ENCODE results near the gene KLHL26. TPM values are rescaled to one million over a fixed set of nuclear protein-coding genes. Genes with fewer than 3 reads are reported as not detected.
"Not testable (repeated sequence)": the region's sequence is repeated elsewhere in the genome, so short reads cannot be mapped to it uniquely, and the experiment has no call there.

KLHL26 gene
- total RNA-seq, 1 donor from 2014 or later: 14.9 TPM

DNA sequence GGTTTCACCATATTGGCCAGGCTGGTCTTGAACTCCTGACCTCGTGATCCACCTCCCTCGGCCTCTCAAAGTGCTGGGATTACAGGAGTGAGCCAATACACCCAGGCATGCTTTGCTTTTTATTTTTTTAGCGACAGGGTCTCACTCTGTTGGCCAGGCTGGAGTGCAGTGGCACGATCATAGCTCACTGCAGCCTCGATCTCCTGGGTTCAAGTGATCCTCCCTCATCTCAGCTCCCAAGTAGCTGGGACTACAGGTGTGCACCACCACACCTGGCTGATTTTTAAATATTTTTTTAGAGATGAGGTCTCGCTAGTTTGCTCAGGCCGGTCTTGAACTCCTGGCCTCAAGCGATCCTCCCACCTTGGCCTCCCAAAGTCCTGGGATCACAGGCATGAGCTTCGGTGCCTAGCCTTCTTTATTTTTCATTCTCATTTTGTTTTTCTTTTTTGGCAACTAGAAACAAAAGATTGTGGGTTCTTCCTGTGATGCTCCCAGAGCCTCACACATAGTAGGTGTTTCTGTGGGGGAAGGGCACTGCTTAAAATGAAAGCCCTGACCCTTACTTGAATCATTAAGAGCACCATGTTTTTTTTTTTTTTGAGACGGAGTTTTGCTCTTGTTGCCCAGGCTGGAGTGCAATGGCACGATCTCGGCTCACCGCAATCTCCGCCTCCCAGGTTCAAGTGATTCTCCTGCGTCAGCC, 36.0 kb upstream of the KLHL26 start:
- DNase-seq (ENCODE audit: low spot score): not testable (repeated sequence)

DNA sequence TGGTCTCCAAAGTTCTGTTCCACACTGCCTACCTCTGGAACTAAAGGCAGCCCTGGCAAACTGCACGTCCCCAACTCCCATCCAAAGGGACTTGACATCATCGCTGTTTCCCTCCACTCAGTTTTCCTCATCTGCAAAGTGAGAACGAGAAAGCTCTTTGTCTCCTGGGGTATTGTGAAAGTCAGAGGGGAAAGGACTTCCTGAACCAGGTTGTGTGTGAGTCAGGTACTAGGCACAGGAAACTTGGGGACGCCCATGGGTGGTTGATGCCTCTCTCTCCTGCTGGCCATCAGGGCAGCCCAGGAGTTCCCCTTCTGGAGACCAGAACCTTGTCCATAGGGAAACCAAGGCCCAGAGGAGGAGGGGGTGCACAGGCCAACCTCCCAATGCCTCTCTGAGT, 35.0 kb upstream of the KLHL26 start:
- DNase-seq (ENCODE audit: low spot score): no peak

DNA sequence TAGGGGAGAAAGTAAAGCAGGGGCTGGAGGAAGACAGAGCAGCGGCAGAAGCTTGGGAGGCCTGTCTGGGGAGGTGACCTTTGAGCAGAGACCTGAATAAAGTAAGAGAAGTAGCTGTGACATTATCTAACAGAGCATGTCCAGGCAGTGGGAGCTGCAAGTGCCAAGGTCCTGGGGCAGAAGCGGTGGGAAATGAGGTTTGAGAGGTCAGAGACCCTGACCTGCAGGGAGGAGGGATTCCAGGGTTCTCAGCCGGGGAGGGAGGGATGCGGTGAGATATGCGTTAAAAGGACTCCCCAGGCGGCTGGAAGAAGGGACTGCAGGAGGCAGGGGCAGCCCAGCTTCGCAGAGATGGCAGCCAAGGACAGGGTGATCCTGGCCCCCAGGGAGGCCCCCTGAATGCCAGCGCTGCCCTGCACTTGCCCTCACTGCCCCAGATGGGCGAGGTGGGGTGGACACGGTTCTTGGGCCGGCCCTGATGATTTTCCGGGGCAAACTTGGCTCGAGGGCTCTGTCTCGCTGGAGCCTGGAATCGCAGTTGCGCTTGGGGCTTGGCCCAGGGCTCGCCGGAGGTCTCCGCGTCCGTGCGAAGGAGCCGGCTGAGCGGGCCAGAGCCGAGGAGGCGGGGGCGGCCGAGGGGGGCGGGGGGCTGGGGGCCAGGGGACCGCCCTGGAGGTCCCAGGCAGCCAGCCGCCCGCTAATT, 33.4 kb upstream of the KLHL26 start:
- DNase-seq (ENCODE audit: low spot score): no peak

DNA sequence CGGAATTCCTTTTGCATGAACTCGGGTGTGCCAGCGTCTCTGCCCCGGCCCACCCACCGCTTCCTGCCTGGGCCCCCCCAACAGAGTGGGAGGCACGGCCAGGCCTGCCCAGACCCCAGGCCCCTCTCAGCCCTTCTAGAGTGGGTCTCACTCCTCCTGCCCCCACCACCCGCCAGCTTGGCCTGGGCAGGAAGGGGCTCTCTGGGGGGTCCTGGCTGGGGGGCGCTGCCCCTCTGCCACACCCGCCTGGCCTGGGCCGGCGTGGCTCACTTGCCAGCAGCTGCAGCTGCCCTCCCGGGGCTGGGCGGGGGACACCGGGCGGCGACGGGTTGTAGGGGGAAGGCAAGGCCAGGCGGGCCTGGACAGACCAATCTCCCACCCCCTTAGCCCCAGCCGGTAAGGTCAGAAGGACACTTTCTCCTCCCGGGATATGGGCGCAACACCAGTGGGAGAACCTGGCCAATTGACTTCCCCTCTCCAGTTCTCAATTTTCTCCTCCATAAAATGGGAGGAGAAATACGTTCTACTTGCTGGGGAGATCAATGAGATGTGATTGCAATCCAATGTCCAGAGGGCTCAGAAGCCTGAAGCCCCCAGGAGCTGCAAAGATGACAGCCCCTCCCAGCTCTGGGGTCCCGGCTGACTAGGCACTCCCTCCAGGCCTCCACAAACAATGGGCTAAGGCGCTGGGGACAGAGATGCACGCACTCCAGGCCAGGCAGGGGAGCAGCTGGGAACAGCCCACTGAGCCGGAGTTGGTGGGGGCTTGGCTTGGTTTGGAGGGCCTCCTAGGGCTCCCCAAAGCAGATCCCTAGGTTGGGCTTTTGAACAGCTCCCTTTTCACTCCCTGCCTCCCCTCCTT, 32.6 kb upstream of the KLHL26 start:
- no peak for DNase-seq (ENCODE audit: low spot score)

DNA sequence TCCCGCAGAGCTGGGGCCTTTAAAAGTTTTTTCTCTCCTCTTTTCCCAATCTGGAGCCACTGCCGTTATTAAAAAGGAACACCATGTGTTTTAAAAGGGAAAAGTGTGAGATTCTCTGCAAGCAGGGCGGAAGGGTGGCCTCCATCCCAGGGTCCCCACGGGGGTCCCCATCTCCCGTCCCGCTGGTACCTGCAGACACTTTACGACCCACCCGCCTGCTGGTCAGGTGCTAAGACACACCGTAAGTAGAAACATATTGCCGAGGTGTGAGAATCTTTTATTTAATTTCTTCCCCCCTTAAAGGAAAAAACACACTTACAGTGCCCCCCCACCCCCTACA, 32.0 kb upstream of the KLHL26 start:
- DNase-seq (ENCODE audit: low spot score): no peak

DNA sequence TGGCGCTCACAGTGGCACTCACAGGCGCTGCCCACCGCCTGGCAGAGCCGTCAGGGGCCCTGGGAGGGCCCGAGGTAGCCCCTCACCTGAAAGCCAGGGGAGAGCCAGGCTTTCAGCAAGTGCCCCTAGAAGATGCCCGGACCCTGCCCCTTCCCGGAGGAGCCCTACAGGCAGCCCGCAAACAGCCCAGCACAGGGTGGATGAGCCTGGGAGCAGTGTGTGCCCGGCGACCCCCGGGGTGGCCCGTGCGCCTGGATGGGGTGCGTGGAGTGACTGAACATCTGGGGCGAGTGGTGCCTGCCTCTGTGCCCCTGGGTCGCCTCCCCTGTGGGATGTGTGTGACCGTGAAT, 31.7 kb upstream of the KLHL26 start:
- DNase-seq (ENCODE audit: low spot score): no peak

DNA sequence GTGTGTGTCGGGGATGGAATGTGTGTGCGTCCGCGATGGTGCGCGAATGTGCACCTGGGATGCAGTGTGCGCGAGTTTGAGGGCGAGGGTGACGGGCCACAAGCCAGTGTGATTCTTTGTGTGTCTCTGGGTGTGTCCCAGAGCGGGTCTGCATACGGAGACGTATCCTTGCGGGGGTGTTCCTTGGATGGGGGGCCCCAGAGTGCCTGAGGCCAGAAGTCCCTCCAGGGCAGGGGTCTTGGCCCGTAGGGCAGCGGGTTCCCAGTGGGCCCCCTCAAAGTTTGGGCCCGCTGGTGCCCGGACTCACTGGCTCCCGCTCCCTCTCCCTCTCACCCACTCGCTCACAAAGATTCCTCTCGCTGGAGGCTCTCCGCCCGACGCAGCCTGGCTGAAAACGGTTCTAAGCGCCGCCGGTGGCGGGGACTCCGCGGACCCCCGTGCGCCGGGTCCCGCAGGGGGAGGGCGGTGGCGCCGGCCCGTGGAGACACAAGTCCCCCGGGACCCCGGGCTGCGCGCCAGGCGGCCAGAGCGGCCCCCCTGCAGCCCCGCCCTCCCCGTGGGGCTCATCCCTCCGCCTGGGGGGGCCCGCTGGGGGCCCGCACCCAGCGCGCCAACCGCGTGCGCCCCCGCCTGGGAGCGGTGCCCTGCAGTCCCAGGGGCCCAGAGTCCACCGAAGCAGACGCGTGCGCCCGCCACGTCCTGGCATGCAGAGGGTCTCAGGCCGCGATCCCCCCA, 31.1 kb upstream of the KLHL26 start:
- DNase-seq (ENCODE audit: low spot score): no peak

DNA sequence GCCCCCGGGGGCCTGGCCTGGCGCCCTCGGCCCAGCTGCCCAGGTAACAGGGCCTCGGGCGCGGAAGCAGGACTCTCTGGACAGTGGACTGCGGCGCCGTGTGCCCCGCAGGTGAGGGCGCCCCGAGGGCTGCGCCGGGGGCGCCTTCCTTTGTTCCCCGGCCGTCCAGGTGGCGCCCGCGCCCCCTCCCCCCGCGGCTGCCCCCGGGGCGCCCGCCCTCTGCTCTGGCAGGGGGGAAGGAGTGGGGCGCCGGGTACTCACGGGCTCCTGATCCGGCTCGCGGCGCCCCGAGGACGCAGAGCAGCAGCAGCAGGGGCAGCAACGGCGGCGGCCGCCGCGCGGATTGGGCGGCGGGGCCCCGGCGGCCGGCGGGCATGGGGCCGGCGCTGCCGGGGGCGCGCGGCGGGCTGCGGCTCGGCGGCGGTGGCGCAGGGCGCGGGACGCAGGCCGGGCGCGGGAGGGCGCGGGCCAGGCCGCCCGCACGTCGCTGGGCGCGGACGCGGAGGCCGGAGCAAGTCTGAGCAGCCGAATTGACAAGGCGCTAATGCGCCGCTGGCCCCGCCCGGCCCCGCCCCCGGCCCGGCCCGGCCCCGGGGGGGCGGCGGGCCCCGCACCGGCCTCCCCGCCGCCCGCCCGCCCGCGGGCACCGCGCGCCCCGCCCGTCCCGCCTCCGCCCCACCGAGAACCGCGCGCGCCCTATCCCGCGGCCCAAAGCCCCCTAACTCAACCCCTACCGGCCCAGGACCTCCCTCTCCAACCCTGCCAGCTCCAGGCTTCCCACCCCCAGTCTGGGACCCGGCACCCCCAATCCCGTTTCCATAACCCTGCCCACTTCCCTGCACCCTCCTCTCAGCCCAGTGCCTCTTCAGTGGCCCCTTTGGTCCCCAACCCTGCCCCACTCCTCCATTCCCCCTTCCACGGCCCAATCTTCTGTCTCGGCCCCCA, 30.3 kb upstream of the KLHL26 start, which contains the start of gene CRLF1:
Gene CRLF1 (minus strand): TSS at position 519 of the 945 bp plus-strand sequence. CDS start 143 bp downstream, at position 376.
- DNase-seq (ENCODE audit: low spot score): no peak

DNA sequence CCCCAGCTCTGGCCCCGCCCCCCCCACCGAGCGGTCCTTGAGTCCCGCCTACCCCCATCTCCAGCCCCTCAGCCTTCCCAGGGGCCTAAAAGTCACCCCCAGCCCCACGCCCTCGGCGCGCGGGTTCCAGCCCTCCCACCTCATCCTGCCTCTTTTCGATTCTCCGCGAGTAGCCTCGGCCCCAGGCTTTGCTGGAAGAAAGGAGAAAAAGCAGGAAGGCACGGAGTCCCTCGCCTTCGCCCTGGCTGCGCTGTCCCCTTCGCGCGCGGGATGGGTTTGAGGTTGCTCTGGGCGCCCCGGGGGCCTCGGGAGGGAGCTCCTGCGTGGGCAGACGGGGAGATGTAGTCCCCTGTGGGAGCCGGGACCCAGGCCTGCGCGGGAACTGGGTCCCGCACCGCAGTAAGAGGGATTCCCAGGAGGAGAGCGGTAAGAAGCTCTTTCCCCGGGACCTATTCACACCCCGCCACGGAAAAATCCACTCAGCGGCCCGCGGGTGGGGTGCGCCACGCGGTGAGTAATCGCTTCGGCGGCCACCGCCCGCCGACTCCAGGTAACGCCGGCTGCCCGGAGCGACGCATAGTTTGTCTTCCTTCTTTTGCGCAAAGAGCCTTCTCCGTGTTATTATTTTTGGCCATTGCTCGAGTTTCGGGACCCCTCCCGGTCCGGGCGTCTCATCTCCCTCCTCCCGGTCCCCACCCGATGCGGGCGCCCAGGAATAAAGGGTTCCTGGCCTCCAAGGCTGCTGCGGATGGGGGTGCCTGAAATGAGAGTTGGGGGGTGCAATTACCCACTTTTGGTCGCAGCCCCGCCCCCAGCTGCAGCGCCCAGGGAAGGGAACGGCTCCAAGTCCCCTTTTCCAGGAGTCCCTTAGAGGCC, 29.4 kb upstream of the KLHL26 start:
- no peak for DNase-seq (ENCODE audit: low spot score)

DNA sequence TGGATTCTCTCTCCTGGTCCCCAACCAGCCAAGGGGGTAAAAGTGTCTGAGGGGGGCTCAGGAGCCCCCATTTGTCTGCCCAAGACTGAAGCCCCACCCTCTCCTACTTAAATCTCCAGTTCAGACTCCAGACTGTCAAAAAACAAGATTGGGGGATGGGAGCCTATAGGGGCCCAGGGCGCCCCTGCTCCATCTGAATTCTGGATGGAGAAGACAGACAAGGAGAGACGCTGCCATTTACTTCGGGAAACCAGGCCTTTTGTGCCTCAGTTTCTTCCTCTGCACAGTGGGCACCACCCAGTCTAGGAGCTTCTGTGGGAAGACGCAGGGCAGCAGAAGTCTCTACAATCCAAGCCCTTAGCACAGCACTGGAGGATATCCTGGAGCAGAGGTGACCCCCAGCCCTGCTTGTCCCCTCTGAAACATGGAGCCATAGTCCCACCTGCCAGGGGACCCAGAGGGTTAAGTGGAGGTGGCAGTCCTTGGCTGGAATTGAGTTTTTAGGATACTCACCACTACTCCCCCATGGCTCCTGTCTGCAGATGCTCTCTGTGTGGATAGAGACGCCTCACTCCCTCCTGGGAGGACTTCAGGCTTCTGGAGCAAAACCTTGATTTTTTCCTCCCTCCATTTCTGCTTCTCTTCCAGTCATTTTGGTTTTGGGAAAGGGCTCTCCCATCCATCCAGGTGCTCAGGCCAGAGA, 28.6 kb upstream of the KLHL26 start:
- DNase-seq (ENCODE audit: low spot score): no peak

DNA sequence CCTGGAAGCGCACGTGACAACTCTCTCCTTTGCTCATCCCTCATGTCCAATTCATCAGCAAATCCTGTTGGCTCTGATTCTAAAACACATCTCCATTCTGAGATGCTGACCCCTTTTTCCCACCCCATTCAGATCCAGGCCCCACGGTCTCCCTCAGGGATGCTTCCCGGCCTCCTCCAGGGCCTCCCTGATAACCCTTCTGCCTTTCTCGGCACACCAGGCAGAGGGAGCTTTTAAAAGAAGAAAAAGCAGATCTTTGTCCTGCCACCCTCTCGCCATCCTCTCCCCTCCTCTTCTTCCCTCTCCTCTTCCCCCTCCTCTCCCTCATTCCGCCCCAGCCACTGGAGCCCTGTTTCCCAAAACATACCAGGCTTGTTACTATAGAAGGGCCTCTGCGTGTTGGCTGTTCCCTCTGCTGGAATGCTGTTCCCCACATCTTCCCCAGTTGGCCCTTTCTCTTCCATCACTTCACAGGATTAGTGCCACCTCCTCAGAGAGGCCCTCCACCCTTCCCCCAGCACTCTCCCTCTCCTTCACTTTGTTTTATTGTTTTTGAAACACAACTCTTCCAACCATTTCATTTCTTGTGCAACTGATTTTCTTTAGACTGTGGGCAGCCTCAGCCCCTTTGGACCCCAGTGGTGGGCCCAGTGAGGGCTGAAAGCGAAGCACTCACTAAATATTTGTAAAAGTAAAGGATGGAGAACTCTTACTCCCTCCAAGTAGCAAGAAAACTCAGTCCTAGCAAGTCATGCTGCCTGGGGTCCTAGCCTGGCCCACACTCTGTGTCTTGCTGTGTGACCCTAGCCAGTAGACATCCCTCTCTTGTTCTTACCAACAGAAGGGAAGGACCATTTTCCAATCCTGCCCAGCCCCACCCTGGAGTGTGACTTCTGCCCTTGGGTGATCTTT, 27.8 kb upstream of the KLHL26 start:
- no peak for DNase-seq (ENCODE audit: low spot score)

DNA sequence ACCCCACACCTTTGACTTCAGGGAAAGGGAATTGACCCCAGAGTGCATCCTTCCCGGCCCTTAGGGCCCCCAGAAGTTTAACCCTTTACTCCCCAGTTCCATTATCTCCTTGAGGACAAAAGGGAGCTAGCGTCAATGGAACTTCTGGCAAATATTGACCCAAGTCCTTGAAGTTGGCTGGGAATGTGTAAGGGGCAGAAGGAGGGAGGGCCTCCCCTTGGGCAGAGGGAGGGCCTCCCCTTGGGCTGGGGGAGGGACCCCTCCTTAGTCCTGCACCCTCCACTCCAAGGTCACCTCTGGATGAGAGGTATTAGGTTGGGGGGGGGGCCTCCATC, 27.1 kb upstream of the KLHL26 start:
- DNase-seq (ENCODE audit: low spot score): no peak

DNA sequence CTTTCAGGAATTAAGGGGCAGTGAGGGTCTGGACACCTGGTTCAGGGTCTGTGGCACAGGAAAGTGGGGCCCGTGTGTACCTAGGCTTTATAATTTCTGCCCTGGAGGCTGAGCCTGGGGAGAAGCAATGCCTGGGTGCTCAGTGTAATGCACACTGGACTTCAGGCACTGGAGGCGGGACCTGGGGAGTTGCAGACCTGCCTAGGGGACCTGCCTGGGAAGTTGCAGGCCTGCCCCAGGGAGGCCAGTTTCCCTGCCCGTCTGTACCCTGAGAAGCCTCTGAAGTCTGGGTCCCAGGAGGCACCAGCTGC, 26.6 kb upstream of the KLHL26 start:
- DNase-seq (ENCODE audit: low spot score): no peak

DNA sequence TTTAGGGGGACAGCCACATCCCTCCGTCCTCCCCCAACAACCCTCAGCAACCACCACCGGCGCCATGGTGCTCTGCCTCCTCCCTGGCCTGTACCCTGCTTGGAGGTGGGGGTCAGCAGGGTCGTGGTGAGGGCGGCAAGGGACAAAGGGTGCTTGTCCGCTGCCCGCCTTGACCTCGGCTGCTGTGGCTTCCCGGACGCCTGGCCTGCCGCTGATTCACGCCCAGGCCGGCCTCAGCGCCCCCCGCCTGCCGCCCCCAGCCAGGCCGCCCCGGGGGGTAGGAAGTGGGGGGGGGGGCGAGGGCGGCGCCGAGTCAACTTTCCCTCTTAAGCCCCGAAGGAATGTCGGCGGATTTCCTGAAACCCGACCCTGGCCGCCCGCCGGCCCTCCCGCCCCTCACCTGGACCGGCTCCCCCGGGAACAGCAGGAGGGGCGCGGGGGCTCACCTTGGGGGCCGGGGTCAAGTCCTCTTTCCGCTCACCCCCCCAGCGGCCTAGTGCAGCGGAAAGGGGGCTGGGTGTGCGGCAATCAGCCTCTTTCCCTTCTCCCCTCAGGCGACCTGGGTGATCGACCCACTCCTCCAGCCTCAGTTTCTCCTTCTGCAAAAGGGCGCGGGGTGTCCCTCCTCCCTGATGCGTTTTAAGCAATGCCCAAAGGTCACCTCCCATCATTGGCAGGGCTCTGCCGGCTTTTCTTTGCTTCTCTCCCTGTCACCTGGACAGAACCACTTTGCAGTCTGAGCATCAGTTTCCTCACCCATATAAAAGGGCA, 26.1 kb upstream of the KLHL26 start:
- DNase-seq (ENCODE audit: low spot score): no peak

DNA sequence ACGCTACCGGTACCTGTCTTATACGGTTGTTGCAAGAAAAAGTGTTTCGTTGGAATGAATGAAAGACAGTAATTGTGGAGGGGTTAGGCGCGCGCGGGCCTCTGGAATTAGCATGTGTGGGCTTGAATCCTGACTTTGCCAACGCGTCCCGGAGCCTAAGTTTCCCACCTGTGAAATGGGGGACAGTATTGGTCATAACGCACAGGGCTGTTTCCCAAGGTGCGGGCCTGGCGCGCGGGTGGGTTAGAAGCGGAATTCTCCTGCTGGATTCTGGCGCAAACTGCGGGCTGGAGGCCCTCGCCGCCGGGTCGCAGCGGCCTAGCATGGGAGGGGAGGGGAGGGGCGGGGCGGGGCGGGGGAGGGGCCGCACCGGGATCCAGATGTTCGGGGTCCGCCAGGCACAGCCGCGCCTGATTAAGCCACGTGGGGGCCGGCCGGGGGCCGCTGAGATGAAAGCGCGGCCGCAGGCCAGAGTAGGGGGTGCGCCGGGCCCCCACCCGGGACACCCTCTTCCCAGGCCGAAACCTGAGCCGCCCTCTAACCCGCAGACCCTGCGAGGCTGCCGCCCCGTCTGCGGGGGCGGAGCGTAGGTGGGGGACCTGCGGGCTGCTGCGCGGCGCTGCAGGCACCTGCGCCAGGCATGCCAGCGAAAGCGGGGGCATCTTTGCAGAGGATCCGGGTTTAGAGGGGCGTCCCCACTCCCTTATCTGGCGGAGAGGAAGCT, 25.3 kb upstream of the KLHL26 start:
- no peak for DNase-seq (ENCODE audit: low spot score)

DNA sequence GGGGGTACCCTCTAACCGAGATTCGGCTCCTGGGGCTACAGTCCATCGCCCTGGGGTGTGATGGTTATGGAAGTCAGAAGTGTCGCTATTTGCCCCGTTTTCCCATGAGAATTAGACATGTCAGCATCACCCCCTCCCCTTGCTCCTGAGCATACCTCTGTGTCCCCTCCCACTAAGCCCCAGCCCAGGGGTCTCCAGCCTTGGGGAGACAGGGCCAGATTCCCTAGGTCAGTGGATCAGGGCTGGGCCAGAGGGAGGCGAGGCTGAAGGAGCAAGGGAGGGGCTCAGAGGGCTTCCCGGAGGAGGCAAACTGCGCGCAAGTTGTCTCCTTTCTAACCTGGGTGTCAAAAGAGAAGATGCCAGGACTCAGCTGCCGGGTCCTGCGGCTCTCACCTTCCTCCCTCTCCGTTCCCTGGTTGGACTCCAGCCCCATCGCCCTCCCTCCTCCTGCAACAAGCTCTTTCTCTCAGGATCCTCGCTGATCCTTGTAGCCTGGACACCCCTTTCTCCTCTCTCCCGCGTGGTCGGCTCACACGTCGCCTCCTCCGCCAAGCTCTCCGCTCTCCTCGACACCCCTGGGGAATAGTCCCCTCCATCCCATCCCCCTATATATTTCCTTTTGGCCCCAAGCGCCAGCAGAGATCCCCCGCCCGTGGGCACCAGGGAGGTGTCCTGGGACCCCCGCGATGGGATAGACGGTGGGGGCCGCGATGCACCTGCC, 24.6 kb upstream of the KLHL26 start:
- DNase-seq (ENCODE audit: low spot score): no peak
